GM21786 (cell line): Measurements from ENCODE around the gene ZNF160.
"Not testable (repeated sequence)": the region's sequence is repeated elsewhere in the genome, so short reads cannot be mapped to it uniquely, and the experiment has no call there.

Source experiments
- ATAC-seq: cut with Tn5 transposase; IDR thresholded peaks from one replicate; pipeline ENCODE4 v1.9.1; 2021; ENCODE audit not compliant: unreplicated experiment

ZNF160 gene

GRCh38 chr19:53103234-53104203 lies at the start of gene ZNF160:
Gene ZNF160, minus strand, starts transcription at chr19:53103422. Its CDS starts 17,146 bp downstream, at chr19:53086276.
- ATAC-seq, result peak; percentile 95

GRCh38 chr19:53147645-53148044 lies 44.4 kb upstream of the ZNF160 start:
- ATAC-seq, result no peak

GRCh38 chr19:53140351-53140750 lies 37.1 kb upstream of the ZNF160 start:
- ATAC-seq, result no peak

GRCh38 chr19:53136432-53136831 lies 33.2 kb upstream of the ZNF160 start:
- no peak for ATAC-seq

GRCh38 chr19:53132141-53132991 lies 29.1 kb upstream of the ZNF160 start, which contains the start of gene ZNF415:
Gene ZNF415, minus strand, starts transcription at chr19:53132910. Its CDS starts 10,234 bp downstream, at chr19:53122676.
- ATAC-seq, result no peak

GRCh38 chr19:53131727-53132126 lies 28.5 kb upstream of the ZNF160 start:
- ATAC-seq, result no peak

- no peak for ATAC-seq
Observed at GRCh38 chr19:53131085-53131590, 27.9 kb upstream of the ZNF160 start.

GRCh38 chr19:53130506-53130905 lies 27.3 kb upstream of the ZNF160 start:
- no peak for ATAC-seq

GRCh38 chr19:53126733-53127526 lies 23.7 kb upstream of the ZNF160 start:
- not testable (repeated sequence) for ATAC-seq

- ATAC-seq, result no peak
Observed at GRCh38 chr19:53123400-53123799, 20.2 kb upstream of the ZNF160 start.

GRCh38 chr19:53112286-53112685 lies 9.1 kb upstream of the ZNF160 start:
- ATAC-seq, result no peak

- ATAC-seq, result no peak
Observed at GRCh38 chr19:53109527-53109926, 6.3 kb upstream of the ZNF160 start.

- ATAC-seq, result no peak
Observed at GRCh38 chr19:53102756-53103233, 427 bp downstream of the ZNF160 start.

GRCh38 chr19:53102206-53102755 lies 941 bp downstream of the ZNF160 start:
- no peak for ATAC-seq

GRCh38 chr19:53101518-53101917 lies 1.7 kb downstream of the ZNF160 start:
- no peak for ATAC-seq

- ATAC-seq, result not testable (repeated sequence)
Observed at GRCh38 chr19:53098570-53098969, 4.7 kb downstream of the ZNF160 start.

GRCh38 chr19:53096982-53097690 lies 6.1 kb downstream of the ZNF160 start:
- ATAC-seq, result not testable (repeated sequence)

- ATAC-seq, result not testable (repeated sequence)
Observed at GRCh38 chr19:53096579-53096978, 6.6 kb downstream of the ZNF160 start.
